ENCODE results near the gene DDX10. TPM values are rescaled to one million over a fixed set of nuclear protein-coding genes. Genes with fewer than 3 reads are reported as not detected.
A peak's percentile ranks its signal among the peaks of the same experiment; 100 is the strongest.

DDX10 gene
- total RNA-seq, 1 experiment from 2014 or later: 72.2 TPM

- TF ChIP-seq CTCF (conservative IDR thresholded peaks at IDR 0.05; ENCODE audit: low read depth, low read length) (no peak), EZH2 (IDR thresholded peaks at IDR 0.05; ENCODE audit: borderline replicate concordance, low read depth, low read length, poor library complexity, severe bottlenecking) (no peak)
- Histone ChIP-seq H3K4me3 (ENCODE audit: low read depth, low read length, poor library complexity, severe bottlenecking) (no peak overlapping the region), H3K36me3 (ENCODE audit: insufficient read depth, low read length, poor library complexity, severe bottlenecking) (no peaks in the 10 kb centered on the region), H3K27me3 (replicated peaks; ENCODE audit: insufficient read depth, low read depth, low read length, poor library complexity) (no peaks in the 10 kb centered on the region), H3K4me1 (ENCODE audit: insufficient read depth, low read length, poor library complexity, severe bottlenecking) (peaks cover 7% of the 10 kb centered on the region), H3K9me3 (ENCODE audit: low read depth, low read length, poor library complexity, severe bottlenecking) (peaks cover 7% of the 10 kb centered on the region), H3K27ac (ENCODE audit: low read depth, low read length, poor library complexity, severe bottlenecking) (no peak overlapping the region)
- no peak for DNase-seq (ENCODE audit: low spot score)
- no TSS peak for BruUV-seq (replicated peaks)
- ChIA-PET POLR2A (ENCODE audit: low non-redundant PET) (no interaction called here), CTCF (no interaction called here)
- intact Hi-C loops (cut with micrococcal nuclease; ENCODE audit: unreplicated experiment): no loop called here
These were observed 159.7 kb downstream of the DDX10 start for GRCh38 chr11:108824545-108824944.

- Histone ChIP-seq H3K4me3 (ENCODE audit: low read depth, low read length, poor library complexity, severe bottlenecking) (no peak overlapping the region), H3K36me3 (ENCODE audit: insufficient read depth, low read length, poor library complexity, severe bottlenecking) (no peaks in the 10 kb centered on the region), H3K27me3 (replicated peaks; ENCODE audit: insufficient read depth, low read depth, low read length, poor library complexity) (no peaks in the 10 kb centered on the region), H3K4me1 (ENCODE audit: insufficient read depth, low read length, poor library complexity, severe bottlenecking) (peaks cover 7% of the 10 kb centered on the region), H3K27ac (ENCODE audit: low read depth, low read length, poor library complexity, severe bottlenecking) (no peak overlapping the region), H3K9me3 (ENCODE audit: low read depth, low read length, poor library complexity, severe bottlenecking) (peaks cover 10% of the 10 kb centered on the region)
- TF ChIP-seq CTCF (conservative IDR thresholded peaks at IDR 0.05; ENCODE audit: low read depth, low read length) (0 out of 2 replicates have a peak, but pooled peaks have one; percentile 20), EZH2 (IDR thresholded peaks at IDR 0.05; ENCODE audit: borderline replicate concordance, low read depth, low read length, poor library complexity, severe bottlenecking) (no peak)
- intact Hi-C loops (cut with micrococcal nuclease; ENCODE audit: unreplicated experiment): no loop called here
- POLR2A ChIA-PET (ENCODE audit: low non-redundant PET): no interaction called here
- BruUV-seq (replicated peaks): no TSS peak
- CTCF ChIA-PET: no interaction called here
- DNase-seq (ENCODE audit: low spot score): no peak
These were observed 160.5 kb downstream of the DDX10 start for GRCh38 chr11:108825381-108825780.

- Histone ChIP-seq H3K9me3 (ENCODE audit: low read depth, low read length, poor library complexity, severe bottlenecking) (peaks cover 10% of the 10 kb centered on the region), H3K36me3 (ENCODE audit: insufficient read depth, low read length, poor library complexity, severe bottlenecking) (no peaks in the 10 kb centered on the region), H3K4me1 (ENCODE audit: insufficient read depth, low read length, poor library complexity, severe bottlenecking) (peaks cover 7% of the 10 kb centered on the region), H3K4me3 (ENCODE audit: low read depth, low read length, poor library complexity, severe bottlenecking) (no peak overlapping the region), H3K27ac (ENCODE audit: low read depth, low read length, poor library complexity, severe bottlenecking) (no peak overlapping the region), H3K27me3 (replicated peaks; ENCODE audit: insufficient read depth, low read depth, low read length, poor library complexity) (no peaks in the 10 kb centered on the region)
- no TSS peak for BruUV-seq (replicated peaks)
- TF ChIP-seq CTCF (conservative IDR thresholded peaks at IDR 0.05; ENCODE audit: low read depth, low read length) (no peak), EZH2 (IDR thresholded peaks at IDR 0.05; ENCODE audit: borderline replicate concordance, low read depth, low read length, poor library complexity, severe bottlenecking) (no peak)
- intact Hi-C loops (cut with micrococcal nuclease; ENCODE audit: unreplicated experiment): no loop called here
- ChIA-PET POLR2A (ENCODE audit: low non-redundant PET) (no interaction called here), CTCF (no interaction called here)
- no peak for DNase-seq (ENCODE audit: low spot score)
These were observed 161.3 kb downstream of the DDX10 start for GRCh38 chr11:108826136-108826535.

All from A673 (cell line).